OCI-LY1 (cell line): Measurements from ENCODE around the gene TMEM59.
"Not testable (repeated sequence)": the region's sequence is repeated elsewhere in the genome, so short reads cannot be mapped to it uniquely, and the experiment has no call there.

Experiments used
- H2AFZ ChIP-seq: fragments of 200-600 bp; sonication (generic), shearing (Covaris generic); 2 replicates; pipeline ENCODE4 v1.6.0; 2014; ENCODE audit warnings: antibody characterized with exemption, mild to moderate bottlenecking, low read length
- H3F3A ChIP-seq: fragments of 200-600 bp; sonication (generic), shearing (Covaris generic); 2 replicates; pipeline ENCODE4 v1.6.0; 2014; ENCODE audit warnings: mild to moderate bottlenecking, antibody characterized with exemption, low read length, moderate library complexity; ENCODE audit not compliant: insufficient read depth
- H3K27ac ChIP-seq: fragments of 200-600 bp; sonication (generic); 2 replicates; pipeline ENCODE4 v1.5.1; 2014; ENCODE audit warnings: low read length, mixed run types, mild to moderate bottlenecking, low read depth; ENCODE audit not compliant: poor library complexity, severe bottlenecking
- H3K27me3 ChIP-seq: fragments of 200-600 bp; sonication (generic); 2 replicates; pipeline ENCODE4 v1.6.0; 2014; ENCODE audit warnings: antibody characterized with exemption, mild to moderate bottlenecking, low read length, moderate library complexity; ENCODE audit not compliant: insufficient read depth
- H3K36me3 ChIP-seq: fragments of 200-600 bp; sonication (generic); 2 replicates; pipeline ENCODE4 v1.6.1; 2014; ENCODE audit warnings: mild to moderate bottlenecking, antibody characterized with exemption, low read length, moderate library complexity, mixed read lengths; ENCODE audit not compliant: insufficient read depth
- H3K4me1 ChIP-seq: fragments of 200-600 bp; sonication (generic); 2 replicates; pipeline ENCODE4 v1.5.1; 2014; ENCODE audit warnings: mild to moderate bottlenecking, low read length, moderate library complexity; ENCODE audit not compliant: insufficient read depth, severe bottlenecking
- H3K4me2 ChIP-seq: fragments of 200-600 bp; sonication (generic), shearing (Covaris generic); 2 replicates; pipeline ENCODE4 v1.6.1; 2014; ENCODE audit warnings: low read length
- H3K4me3 ChIP-seq: fragments of 200-600 bp; sonication (generic); 2 replicates; pipeline ENCODE4 v1.5.1; 2014; ENCODE audit warnings: low read length, low read depth, mild to moderate bottlenecking, mixed read lengths; ENCODE audit not compliant: poor library complexity, severe bottlenecking
- H3K79me2 ChIP-seq: fragments of 200-600 bp; shearing (Covaris generic); 2 replicates; pipeline ENCODE4 v1.6.1; 2016; ENCODE audit warnings: mixed run types, low read length, mixed read lengths; ENCODE audit not compliant: insufficient read depth
- H3K9ac ChIP-seq: fragments of 200-600 bp; sonication (generic), shearing (Covaris generic); 2 replicates; pipeline ENCODE4 v1.6.1; 2014; ENCODE audit warnings: mild to moderate bottlenecking, low read length, mixed read lengths
- H3K9me2 ChIP-seq: fragments of 200-600 bp; sonication (generic), shearing (Covaris generic); 2 replicates; pipeline ENCODE4 v1.6.1; 2014; ENCODE audit warnings: low read depth, mild to moderate bottlenecking, low read length, mixed read lengths
- H3K9me3 ChIP-seq: fragments of 200-600 bp; shearing (Covaris generic); 2 replicates; pipeline ENCODE4 v1.6.1; 2014; ENCODE audit warnings: low read length, mixed read lengths
- H4K20me1 ChIP-seq: fragments of 200-600 bp; sonication (generic), shearing (Covaris generic); 2 replicates; pipeline ENCODE4 v1.6.0; 2016; ENCODE audit warnings: mild to moderate bottlenecking, low read length; ENCODE audit not compliant: insufficient read depth
- EZH2 ChIP-seq: fragments of 200-600 bp; sonication (generic), shearing (Covaris generic); IDR thresholded peaks from 2 replicates; pipeline ENCODE4 v1.8.0; 2017; ENCODE audit warnings: borderline replicate concordance, mixed run types, mild to moderate bottlenecking, antibody characterized with exemption, low read length, moderate library complexity, mixed read lengths
- TF ChIP-seq, protein P1 (sequence below): fragments of 200-600 bp; sonication (generic), shearing (Covaris generic); IDR thresholded peaks from 2 replicates; pipeline ENCODE4 v1.5.1; 2017; ENCODE audit warnings: mild to moderate bottlenecking, antibody characterized with exemption, low read length, moderate library complexity, mixed read lengths

TMEM59 gene

DNA sequence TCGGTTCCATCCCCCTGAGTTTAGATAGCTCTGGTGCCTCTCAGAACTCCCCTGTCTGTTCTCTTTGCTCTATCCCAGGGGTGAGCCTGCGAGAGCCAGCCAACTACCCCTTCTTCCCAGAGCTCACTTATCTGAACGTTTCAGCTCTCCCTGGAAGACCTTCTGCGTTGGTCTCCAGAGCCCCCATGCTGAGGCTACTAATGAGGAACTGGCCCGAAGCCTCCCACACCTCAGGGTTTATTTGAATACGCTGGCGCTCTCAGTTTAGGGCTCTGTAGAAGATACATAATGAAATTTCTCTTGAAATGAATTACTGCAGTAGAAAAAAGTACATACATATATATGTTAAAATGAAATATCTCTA is 43.9 kb upstream of the TMEM59 start:
- Histone ChIP-seq H3K4me2 (no peak overlapping the region), H3K27me3 (no peaks in the 10 kb centered on the region), H3K9me3 (no peaks in the 10 kb centered on the region), H3K4me3 (no peak overlapping the region), H2AFZ (no peak overlapping the region), H3K79me2 (no peaks in the 10 kb centered on the region), H3K4me1 (no peaks in the 10 kb centered on the region), H3F3A (no peaks in the 10 kb centered on the region), H3K36me3 (peaks cover 9% of the 10 kb centered on the region; the same call in 1 of the 2 replicates), H3K27ac (no peak overlapping the region), H3K9ac (no peak overlapping the region), H3K9me2 (no peaks in the 10 kb centered on the region), H4K20me1 (no peaks in the 10 kb centered on the region)
- TF ChIP-seq, protein P1, sequence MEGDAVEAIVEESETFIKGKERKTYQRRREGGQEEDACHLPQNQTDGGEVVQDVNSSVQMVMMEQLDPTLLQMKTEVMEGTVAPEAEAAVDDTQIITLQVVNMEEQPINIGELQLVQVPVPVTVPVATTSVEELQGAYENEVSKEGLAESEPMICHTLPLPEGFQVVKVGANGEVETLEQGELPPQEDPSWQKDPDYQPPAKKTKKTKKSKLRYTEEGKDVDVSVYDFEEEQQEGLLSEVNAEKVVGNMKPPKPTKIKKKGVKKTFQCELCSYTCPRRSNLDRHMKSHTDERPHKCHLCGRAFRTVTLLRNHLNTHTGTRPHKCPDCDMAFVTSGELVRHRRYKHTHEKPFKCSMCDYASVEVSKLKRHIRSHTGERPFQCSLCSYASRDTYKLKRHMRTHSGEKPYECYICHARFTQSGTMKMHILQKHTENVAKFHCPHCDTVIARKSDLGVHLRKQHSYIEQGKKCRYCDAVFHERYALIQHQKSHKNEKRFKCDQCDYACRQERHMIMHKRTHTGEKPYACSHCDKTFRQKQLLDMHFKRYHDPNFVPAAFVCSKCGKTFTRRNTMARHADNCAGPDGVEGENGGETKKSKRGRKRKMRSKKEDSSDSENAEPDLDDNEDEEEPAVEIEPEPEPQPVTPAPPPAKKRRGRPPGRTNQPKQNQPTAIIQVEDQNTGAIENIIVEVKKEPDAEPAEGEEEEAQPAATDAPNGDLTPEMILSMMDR = no peak
- no peak for TF ChIP-seq EZH2

DNA sequence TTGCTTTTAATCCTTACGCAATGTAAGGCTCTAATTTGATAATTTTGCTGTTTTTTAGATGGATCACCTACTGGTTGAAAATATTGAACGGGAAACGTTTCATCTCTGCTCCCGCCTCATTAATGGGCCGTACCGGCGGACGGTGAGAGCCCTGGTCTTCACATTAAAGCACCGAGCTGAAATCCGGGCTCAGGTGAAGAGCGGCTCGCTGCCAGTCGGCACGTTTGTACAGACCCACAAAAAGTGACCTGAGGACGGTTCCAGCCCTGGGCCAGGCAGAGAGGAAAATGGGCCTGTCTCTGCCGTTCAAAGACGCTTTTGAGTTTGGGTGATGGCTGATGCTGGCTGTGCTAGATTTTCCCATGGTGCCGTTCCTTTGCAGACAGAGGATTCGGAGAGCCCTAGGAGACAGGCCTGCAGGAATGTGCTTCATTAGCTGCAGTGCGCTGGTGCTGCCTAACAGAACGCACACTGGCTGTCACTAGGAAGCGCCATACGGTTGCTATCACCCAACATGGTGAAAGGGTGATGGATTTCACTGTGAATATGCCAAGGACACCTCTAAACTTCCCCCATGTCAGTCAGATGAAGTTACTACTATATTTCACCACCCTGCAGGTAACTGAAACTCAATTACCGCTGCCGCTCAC is 43.3 kb upstream of the TMEM59 start:
- Histone ChIP-seq H3K4me1 (no peaks in the 10 kb centered on the region), H2AFZ (no peak overlapping the region), H3K4me3 (no peak overlapping the region), H4K20me1 (no peaks in the 10 kb centered on the region), H3F3A (no peaks in the 10 kb centered on the region), H3K36me3 (peaks cover 9% of the 10 kb centered on the region; the same call in 1 of the 2 replicates), H3K27me3 (no peaks in the 10 kb centered on the region), H3K9ac (no peak overlapping the region), H3K9me2 (no peaks in the 10 kb centered on the region), H3K27ac (no peak overlapping the region), H3K4me2 (no peak overlapping the region), H3K9me3 (no peaks in the 10 kb centered on the region), H3K79me2 (no peaks in the 10 kb centered on the region)
- TF ChIP-seq EZH2 = no peak
- TF ChIP-seq, protein P1 = no peak

DNA sequence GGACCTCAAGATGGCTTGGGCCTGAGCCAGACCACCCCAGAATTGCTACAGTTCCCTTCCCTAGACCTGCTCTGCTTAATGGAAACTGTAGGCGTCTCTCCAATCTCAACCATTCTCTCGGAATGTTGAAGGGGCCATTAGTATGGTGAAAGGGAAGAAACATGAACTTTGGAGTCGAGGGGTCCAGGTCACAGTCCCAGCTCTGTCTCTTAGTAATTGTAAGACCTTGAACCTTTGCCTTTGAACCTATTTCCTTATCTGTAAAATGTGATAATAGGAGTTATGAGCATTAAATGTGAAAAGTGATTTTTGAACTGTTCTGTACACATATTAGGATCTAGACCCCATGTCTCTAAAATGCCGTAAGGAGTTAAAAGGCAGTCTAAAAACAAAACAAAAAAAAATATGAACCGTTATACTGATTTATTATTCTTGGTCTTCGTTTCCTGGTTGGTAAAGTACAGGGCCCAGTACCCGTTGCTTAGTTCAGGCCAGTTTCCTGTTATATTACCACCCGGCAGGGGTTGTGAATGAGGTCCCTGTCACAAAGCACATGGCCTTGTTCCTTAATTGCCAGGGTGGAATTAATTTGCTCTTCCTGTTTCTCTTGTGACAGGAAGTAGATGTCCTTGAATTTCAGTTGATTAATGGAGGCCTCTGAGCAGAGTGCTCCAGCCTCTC is 42.7 kb upstream of the TMEM59 start:
- Histone ChIP-seq H3K4me2 (no peak overlapping the region), H2AFZ (no peak overlapping the region), H3K27ac (no peak overlapping the region), H3K27me3 (no peaks in the 10 kb centered on the region), H3K4me3 (no peak overlapping the region), H3K36me3 (peaks cover 9% of the 10 kb centered on the region; the same call in 1 of the 2 replicates), H3K4me1 (no peaks in the 10 kb centered on the region), H3K9ac (no peak overlapping the region), H4K20me1 (no peaks in the 10 kb centered on the region), H3K9me3 (no peaks in the 10 kb centered on the region), H3F3A (no peaks in the 10 kb centered on the region), H3K79me2 (no peaks in the 10 kb centered on the region), H3K9me2 (no peaks in the 10 kb centered on the region)
- TF ChIP-seq, protein P1 = no peak
- no peak for TF ChIP-seq EZH2

DNA sequence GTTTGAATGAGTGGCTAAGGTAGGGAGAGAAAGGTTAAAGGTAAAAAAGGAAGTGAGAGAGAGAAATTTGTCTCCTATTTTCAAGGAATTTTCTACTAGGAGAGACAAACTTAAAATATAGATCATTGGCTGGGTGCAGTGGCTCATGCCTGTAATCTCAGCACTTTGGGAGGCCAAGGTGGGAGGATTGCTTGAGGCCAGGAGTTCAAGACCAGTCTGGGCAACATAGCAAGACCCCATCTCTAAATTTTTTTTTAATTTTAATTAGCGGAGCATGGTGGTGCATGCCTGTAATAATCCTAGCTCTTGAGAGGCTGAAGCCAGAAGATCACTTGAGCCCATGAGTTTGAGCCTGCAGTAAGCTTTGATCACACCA is 41.7 kb upstream of the TMEM59 start:
- H3K27me3 ChIP-seq, H3K4me1 ChIP-seq, H3K4me3 ChIP-seq, H3K9me3 ChIP-seq, H3K27ac ChIP-seq, H3K9ac ChIP-seq, H3K79me2 ChIP-seq, H4K20me1 ChIP-seq, H3F3A ChIP-seq, H3K9me2 ChIP-seq, H3K4me2 ChIP-seq, H2AFZ ChIP-seq: not testable (repeated sequence)
- H3K36me3 ChIP-seq = peaks cover 12% of the 10 kb centered on the region; the same call in 1 of the 2 replicates
